Panc1 (cell line): ENCODE measurements around the gene CCDC69. TPM values are rescaled to one million over a fixed set of nuclear protein-coding genes. Genes with fewer than 3 reads are reported as not detected.
"Not testable (repeated sequence)": the region's sequence is repeated elsewhere in the genome, so short reads cannot be mapped to it uniquely, and the experiment has no call there.

Experiments used
- ATAC-seq: fragments of 200-7000 bp; cut with Tn5 transposase; 2 replicates; pipeline ENCODE4 v1.9.1; 2020; ENCODE audit warnings: mild to moderate bottlenecking, moderate library complexity
- BruUV-seq: library from RNA; stranded (reverse); fragments of 400-500 nt; replicated peaks from 2 replicates; lab custom pipeline; 2021; lab: Mats Ljungman, UMichigan
- CTCF ChIA-PET: fragments of 300-600 bp; sonication (Branson Sonifier 250); formaldehyde crosslinking; loops from one replicate; lab custom pipeline; 2022; ENCODE audit warnings: antibody characterized with exemption; lab: Charles Lee
- POLR2A ChIA-PET: fragments of 300-600 bp; sonication (Branson Sonifier 250); formaldehyde crosslinking; loops from one replicate; lab custom pipeline; 2022; ENCODE audit warnings: antibody characterized with exemption; lab: Charles Lee
- DNase-seq: peaks from one replicate; pipeline ENCODE4 v3.0.0-alpha.2; 2010; ENCODE audit warnings: low read depth, low spot score
- H3K27ac ChIP-seq: 2 replicates; pipeline ENCODE4 v1.5.1; 2011; ENCODE audit warnings: mild to moderate bottlenecking, low read length, inconsistent platforms
- H3K27me3 ChIP-seq: fragments of 200-500 bp; sonication (Bioruptor generic); 2 replicates; pipeline ENCODE4 v1.6.0; 2014; ENCODE audit warnings: low read length, inconsistent platforms; ENCODE audit not compliant: control insufficient read depth, insufficient read depth
- H3K36me3 ChIP-seq: fragments of 200-500 bp; sonication (Bioruptor generic); 2 replicates; pipeline ENCODE4 v1.5.1; 2014; ENCODE audit warnings: inconsistent platforms, mild to moderate bottlenecking, low read length, moderate library complexity; ENCODE audit not compliant: control insufficient read depth, insufficient read depth
- H3K4me1 ChIP-seq: 2 replicates; pipeline ENCODE4 v1.5.1; 2011; ENCODE audit warnings: inconsistent platforms, mild to moderate bottlenecking, low read length, moderate library complexity; ENCODE audit not compliant: control insufficient read depth, insufficient read depth
- H3K4me3 ChIP-seq, 2 experiments: 2 replicates each; pipeline ENCODE4 v1.5.1; 2011 to 2012; ENCODE audit warnings: low read depth in 2 of 2, low read length in 2 of 2, mild to moderate bottlenecking in 2 of 2, inconsistent platforms in 1 of 2, moderate library complexity in 1 of 2
- H3K9me3 ChIP-seq: fragments of 200-500 bp; sonication (Bioruptor generic); 2 replicates; pipeline ENCODE4 v1.5.1; 2014; ENCODE audit warnings: low read depth, mild to moderate bottlenecking, inconsistent platforms, low read length, moderate library complexity; ENCODE audit not compliant: control insufficient read depth, insufficient read depth
- CTCF ChIP-seq: fragments of 450-650 bp; IDR thresholded peaks from 2 replicates; pipeline ENCODE4 v1.5.1; 2017; ENCODE audit warnings: mild to moderate bottlenecking
- POLR2AphosphoS5 ChIP-seq: IDR thresholded peaks from 2 replicates; pipeline ENCODE4 v1.6.1; 2012; ENCODE audit warnings: mild to moderate bottlenecking, low read depth, low read length, moderate library complexity
- SIN3A ChIP-seq: IDR thresholded peaks from 2 replicates; pipeline ENCODE4 v1.6.1; 2012; ENCODE audit warnings: low read depth, mild to moderate bottlenecking, low read length, moderate library complexity, borderline replicate concordance; ENCODE audit not compliant: insufficient read depth
- TCF7L2 ChIP-seq: IDR thresholded peaks from 2 replicates; pipeline ENCODE4 v1.6.1; 2011; ENCODE audit warnings: mild to moderate bottlenecking, low read depth, low read length, inconsistent platforms
- in situ Hi-C: cut with HindIII; loops from 2 replicates; pipeline ENCODE4 v1.10.0; 2016; ENCODE audit warnings: low sequenced_read_pairs, low pct_unique_long_range_greater_than_20kb
- intact Hi-C: fragments of 100-400 bp; cut with micrococcal nuclease; formaldehyde crosslinking; loops from one replicate; pipeline ENCODE4 v1.10.0; 2022; ENCODE audit not compliant: unreplicated experiment
- total RNA-seq: library from RNA; stranded (reverse); gene quantifications from one replicate; pipeline ENCODE4 v1.2.1, GENCODE V29; 2021; ENCODE audit not compliant: unreplicated experiment
- TF ChIP-seq, protein P1 (sequence below), 2 experiments: IDR thresholded peaks; 2 replicates each; pipeline ENCODE4 v1.6.1; 2011 to 2012; ENCODE audit warnings: low read depth in 2 of 2, control low read depth in 1 of 2, low read length in 1 of 2, mild to moderate bottlenecking in 1 of 2, moderate library complexity in 1 of 2; ENCODE audit not compliant: insufficient read depth in 1 of 2

Gene CCDC69
- total RNA-seq, 1 experiment from 2014 or later: 2.1 TPM

- in situ Hi-C loops: no loop called here
- DNase-seq (no peak), ATAC-seq (no peak)
- H3K9me3 ChIP-seq: no peaks in the 10 kb centered on the region
- no peak overlapping the region for H3K4me3 ChIP-seq
- POLR2A ChIA-PET: no interaction called here
- H3K4me1 ChIP-seq: no peaks in the 10 kb centered on the region
- no peaks in the 10 kb centered on the region for H3K36me3 ChIP-seq
- intact Hi-C loops: no loop called here
- H3K27ac ChIP-seq: no peak overlapping the region
- CTCF ChIA-PET: no interaction called here
- H3K27me3 ChIP-seq: no peaks in the 10 kb centered on the region
- TF ChIP-seq POLR2AphosphoS5: no peak
- TF ChIP-seq CTCF: no peak
- TF ChIP-seq TCF7L2: no peak
- no peak for TF ChIP-seq SIN3A
- TF ChIP-seq, protein P1, sequence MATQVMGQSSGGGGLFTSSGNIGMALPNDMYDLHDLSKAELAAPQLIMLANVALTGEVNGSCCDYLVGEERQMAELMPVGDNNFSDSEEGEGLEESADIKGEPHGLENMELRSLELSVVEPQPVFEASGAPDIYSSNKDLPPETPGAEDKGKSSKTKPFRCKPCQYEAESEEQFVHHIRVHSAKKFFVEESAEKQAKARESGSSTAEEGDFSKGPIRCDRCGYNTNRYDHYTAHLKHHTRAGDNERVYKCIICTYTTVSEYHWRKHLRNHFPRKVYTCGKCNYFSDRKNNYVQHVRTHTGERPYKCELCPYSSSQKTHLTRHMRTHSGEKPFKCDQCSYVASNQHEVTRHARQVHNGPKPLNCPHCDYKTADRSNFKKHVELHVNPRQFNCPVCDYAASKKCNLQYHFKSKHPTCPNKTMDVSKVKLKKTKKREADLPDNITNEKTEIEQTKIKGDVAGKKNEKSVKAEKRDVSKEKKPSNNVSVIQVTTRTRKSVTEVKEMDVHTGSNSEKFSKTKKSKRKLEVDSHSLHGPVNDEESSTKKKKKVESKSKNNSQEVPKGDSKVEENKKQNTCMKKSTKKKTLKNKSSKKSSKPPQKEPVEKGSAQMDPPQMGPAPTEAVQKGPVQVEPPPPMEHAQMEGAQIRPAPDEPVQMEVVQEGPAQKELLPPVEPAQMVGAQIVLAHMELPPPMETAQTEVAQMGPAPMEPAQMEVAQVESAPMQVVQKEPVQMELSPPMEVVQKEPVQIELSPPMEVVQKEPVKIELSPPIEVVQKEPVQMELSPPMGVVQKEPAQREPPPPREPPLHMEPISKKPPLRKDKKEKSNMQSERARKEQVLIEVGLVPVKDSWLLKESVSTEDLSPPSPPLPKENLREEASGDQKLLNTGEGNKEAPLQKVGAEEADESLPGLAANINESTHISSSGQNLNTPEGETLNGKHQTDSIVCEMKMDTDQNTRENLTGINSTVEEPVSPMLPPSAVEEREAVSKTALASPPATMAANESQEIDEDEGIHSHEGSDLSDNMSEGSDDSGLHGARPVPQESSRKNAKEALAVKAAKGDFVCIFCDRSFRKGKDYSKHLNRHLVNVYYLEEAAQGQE (IDR thresholded peaks at IDR 0.05; ENCODE audit: insufficient read depth in 1 of 2, low read depth in 2 of 2, low read length in 1 of 2): no peak
- no TSS peak for BruUV-seq
Observed at GRCh38 chr5:151198861-151199260, 25.0 kb downstream of the CCDC69 start.

DNA sequence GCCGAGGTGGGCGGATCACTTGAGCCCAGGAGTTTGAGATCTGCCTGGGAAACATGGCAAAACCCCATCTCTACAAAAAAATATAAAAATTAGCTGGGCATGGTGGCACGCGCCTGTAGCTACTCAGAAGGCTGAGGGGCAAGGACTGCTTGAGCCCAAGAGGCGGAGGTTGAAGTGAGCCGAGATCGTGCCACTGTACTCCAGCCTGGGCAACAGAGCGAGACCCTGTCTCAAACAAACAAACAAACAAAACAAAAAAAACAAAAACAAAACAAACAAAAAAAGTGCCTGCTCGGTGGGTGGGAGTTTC lies 26.6 kb downstream of the CCDC69 start:
- ATAC-seq, CTCF ChIA-PET: not testable (repeated sequence)

GRCh38 chr5:151196556-151197290 lies 27.2 kb downstream of the CCDC69 start:
- Histone ChIP-seq H3K4me1 (no peaks in the 10 kb centered on the region), H3K36me3 (no peaks in the 10 kb centered on the region), H3K27ac (no peak overlapping the region), H3K27me3 (no peaks in the 10 kb centered on the region), H3K4me3 (no peak overlapping the region), H3K9me3 (no peaks in the 10 kb centered on the region)
- no peak for TF ChIP-seq SIN3A
- ATAC-seq (no peak), DNase-seq (no peak)
- in situ Hi-C loops: no loop called here
- no TSS peak for BruUV-seq
- ChIA-PET CTCF (no interaction called here), POLR2A (no interaction called here)
- intact Hi-C loops: no loop called here

More for the DNA sequence above, 26.6 kb downstream of the CCDC69 start:
- DNase-seq, H3K4me1 ChIP-seq, H3K27ac ChIP-seq, BruUV-seq, intact Hi-C loops, H3K36me3 ChIP-seq, H3K9me3 ChIP-seq, POLR2A ChIA-PET, H3K4me3 ChIP-seq, in situ Hi-C loops, H3K27me3 ChIP-seq: not testable (repeated sequence)
